ENCODE results near the gene SNTA1.

SNTA1 gene

DNA sequence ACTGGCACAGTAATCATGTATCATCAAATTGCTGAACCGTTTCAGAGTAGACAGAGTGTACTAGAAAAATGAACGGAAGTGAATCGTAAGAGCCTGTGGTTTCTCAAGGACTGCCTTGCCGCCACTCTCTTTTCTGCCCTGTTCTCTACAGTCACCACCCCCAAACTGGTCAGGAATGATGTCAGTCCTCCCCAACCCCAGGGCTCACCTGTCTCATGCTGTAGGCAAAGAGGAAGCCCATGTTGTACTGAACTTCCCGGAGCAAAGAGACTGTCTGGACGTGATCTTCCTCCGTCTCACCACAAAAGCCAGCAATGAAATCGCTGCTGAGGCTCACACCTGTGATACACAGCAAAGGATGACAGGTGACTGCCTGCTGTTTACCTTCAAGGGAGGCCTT is 73.3 kb downstream of the SNTA1 start:
- Histone ChIP-seq H3K9me3 (ENCODE audit: insufficient read depth, low read length) (no peaks in the 10 kb centered on the region), H4K20me1 (ENCODE audit: low read depth, low read length) (no peaks in the 10 kb centered on the region), H3K27me3 (ENCODE audit: low read length) (no peaks in the 10 kb centered on the region), H3F3A (ENCODE audit: insufficient read depth) (0 out of 2 replicates have a peak, but pooled peaks cover 3% of the 10 kb centered on the region), H3K36me3 (ENCODE audit: low read length) (peaks cover 20% of the 10 kb centered on the region; the same call in 1 of the 2 replicates), H3K4me3 (ENCODE audit: insufficient read depth, low read length, poor library complexity, severe bottlenecking) (no peak overlapping the region), H2AFZ (ENCODE audit: low read depth, low read length, severe bottlenecking) (no peak overlapping the region), H3K9ac (ENCODE audit: low read length) (no peak overlapping the region), H3K27ac (ENCODE audit: low read depth, low read length) (no peak overlapping the region), H3K4me2 (ENCODE audit: low read depth, low read length, poor library complexity, severe bottlenecking) (no peak overlapping the region), H3K9me2 (replicated peaks; ENCODE audit: insufficient read depth, low read length) (no peaks in the 10 kb centered on the region), H3K79me2 (ENCODE audit: insufficient read depth, low read length) (no peaks in the 10 kb centered on the region)
- TF ChIP-seq, protein P1, sequence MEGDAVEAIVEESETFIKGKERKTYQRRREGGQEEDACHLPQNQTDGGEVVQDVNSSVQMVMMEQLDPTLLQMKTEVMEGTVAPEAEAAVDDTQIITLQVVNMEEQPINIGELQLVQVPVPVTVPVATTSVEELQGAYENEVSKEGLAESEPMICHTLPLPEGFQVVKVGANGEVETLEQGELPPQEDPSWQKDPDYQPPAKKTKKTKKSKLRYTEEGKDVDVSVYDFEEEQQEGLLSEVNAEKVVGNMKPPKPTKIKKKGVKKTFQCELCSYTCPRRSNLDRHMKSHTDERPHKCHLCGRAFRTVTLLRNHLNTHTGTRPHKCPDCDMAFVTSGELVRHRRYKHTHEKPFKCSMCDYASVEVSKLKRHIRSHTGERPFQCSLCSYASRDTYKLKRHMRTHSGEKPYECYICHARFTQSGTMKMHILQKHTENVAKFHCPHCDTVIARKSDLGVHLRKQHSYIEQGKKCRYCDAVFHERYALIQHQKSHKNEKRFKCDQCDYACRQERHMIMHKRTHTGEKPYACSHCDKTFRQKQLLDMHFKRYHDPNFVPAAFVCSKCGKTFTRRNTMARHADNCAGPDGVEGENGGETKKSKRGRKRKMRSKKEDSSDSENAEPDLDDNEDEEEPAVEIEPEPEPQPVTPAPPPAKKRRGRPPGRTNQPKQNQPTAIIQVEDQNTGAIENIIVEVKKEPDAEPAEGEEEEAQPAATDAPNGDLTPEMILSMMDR (IDR thresholded peaks at IDR 0.05; ENCODE audit: insufficient read depth, low read length, poor library complexity, severe bottlenecking): no peak
- TF ChIP-seq EZH2phosphoT487 (conservative IDR thresholded peaks at IDR 0.05; ENCODE audit: low read length): no peak

- H3K4me3 ChIP-seq (ENCODE audit: insufficient read depth, low read length, poor library complexity, severe bottlenecking): no peak overlapping the region
- H3K36me3 ChIP-seq (ENCODE audit: low read length): peaks cover 22% of the 10 kb centered on the region; the same call in 1 of the 2 replicates
- H2AFZ ChIP-seq (ENCODE audit: low read depth, low read length, severe bottlenecking): no peak overlapping the region
- no peaks in the 10 kb centered on the region for H3K27me3 ChIP-seq (ENCODE audit: low read length)
- no peaks in the 10 kb centered on the region for H3K9me2 ChIP-seq (replicated peaks; ENCODE audit: insufficient read depth, low read length)
- H3K27ac ChIP-seq (ENCODE audit: low read depth, low read length): no peak overlapping the region
- H3K9me3 ChIP-seq (ENCODE audit: insufficient read depth, low read length): no peaks in the 10 kb centered on the region
- TF ChIP-seq, protein P1 (IDR thresholded peaks at IDR 0.05; ENCODE audit: insufficient read depth, low read length, poor library complexity, severe bottlenecking): no peak
- no peak for TF ChIP-seq EZH2phosphoT487 (conservative IDR thresholded peaks at IDR 0.05; ENCODE audit: low read length)
- H3K9ac ChIP-seq (ENCODE audit: low read length): no peak overlapping the region
- no peak overlapping the region for H3K4me2 ChIP-seq (ENCODE audit: low read depth, low read length, poor library complexity, severe bottlenecking)
- H3K79me2 ChIP-seq (ENCODE audit: insufficient read depth, low read length): no peaks in the 10 kb centered on the region
- no peaks in the 10 kb centered on the region for H3F3A ChIP-seq (ENCODE audit: insufficient read depth)
- no peaks in the 10 kb centered on the region for H4K20me1 ChIP-seq (ENCODE audit: low read depth, low read length)
Measured at GRCh38 chr20:33362898-33363297, 80.7 kb downstream of the SNTA1 start.

DNA sequence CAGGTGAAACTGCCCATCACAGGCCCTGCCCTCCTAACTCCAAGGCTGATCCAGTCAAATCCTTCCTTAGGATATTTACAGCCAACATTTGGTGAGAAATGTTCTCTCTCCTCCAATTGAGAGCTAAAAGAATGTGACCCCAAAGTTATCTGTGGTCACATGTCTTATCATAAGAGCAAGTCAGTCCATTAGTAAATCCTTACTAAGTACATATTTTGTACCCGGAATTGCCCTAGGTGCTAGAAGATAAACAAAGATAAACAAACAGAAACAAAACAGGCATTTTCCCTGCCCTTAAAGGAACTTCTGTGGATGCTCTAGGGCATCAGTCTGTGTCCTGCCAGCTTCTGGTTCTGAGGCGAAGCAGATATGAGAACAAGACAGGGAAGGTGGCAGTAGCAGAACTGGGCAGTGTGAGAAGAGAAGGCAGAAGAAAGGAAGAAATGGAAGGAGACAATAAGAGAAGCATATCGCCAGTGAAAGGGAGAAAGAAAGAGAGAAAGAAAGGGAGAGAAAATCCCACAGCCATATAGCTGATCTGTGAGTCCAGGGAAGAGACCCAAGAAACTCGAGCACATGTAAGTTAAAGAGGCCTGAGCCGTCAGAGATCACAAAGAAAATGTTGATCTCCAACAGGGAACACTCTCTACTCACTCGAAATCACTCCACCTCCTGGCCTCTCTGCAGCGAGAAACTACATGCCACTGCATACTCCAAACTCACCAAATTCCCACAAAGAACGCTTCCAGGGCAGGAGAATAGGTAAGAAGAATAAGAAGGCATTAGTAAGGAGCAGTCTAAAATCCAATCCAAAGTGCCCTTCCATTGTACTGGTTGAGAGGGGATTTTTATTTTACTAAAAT is 83.9 kb downstream of the SNTA1 start:
- H3K9me3 ChIP-seq (ENCODE audit: insufficient read depth, low read length): no peaks in the 10 kb centered on the region
- no peak overlapping the region for H2AFZ ChIP-seq (ENCODE audit: low read depth, low read length, severe bottlenecking)
- no peaks in the 10 kb centered on the region for H3F3A ChIP-seq (ENCODE audit: insufficient read depth)
- H3K27ac ChIP-seq (ENCODE audit: low read depth, low read length): no peak overlapping the region
- TF ChIP-seq EZH2phosphoT487 (conservative IDR thresholded peaks at IDR 0.05; ENCODE audit: low read length): no peak
- TF ChIP-seq, protein P1 (IDR thresholded peaks at IDR 0.05; ENCODE audit: insufficient read depth, low read length, poor library complexity, severe bottlenecking): no peak
- no peaks in the 10 kb centered on the region for H3K27me3 ChIP-seq (ENCODE audit: low read length)
- H3K9ac ChIP-seq (ENCODE audit: low read length): no peak overlapping the region
- peaks cover 6% of the 10 kb centered on the region; the same call in 1 of the 2 replicates for H3K36me3 ChIP-seq (ENCODE audit: low read length)
- no peak overlapping the region for H3K4me2 ChIP-seq (ENCODE audit: low read depth, low read length, poor library complexity, severe bottlenecking)
- no peaks in the 10 kb centered on the region for H3K9me2 ChIP-seq (replicated peaks; ENCODE audit: insufficient read depth, low read length)
- H4K20me1 ChIP-seq (ENCODE audit: low read depth, low read length): no peaks in the 10 kb centered on the region
- no peaks in the 10 kb centered on the region for H3K79me2 ChIP-seq (ENCODE audit: insufficient read depth, low read length)
- no peak overlapping the region for H3K4me3 ChIP-seq (ENCODE audit: insufficient read depth, low read length, poor library complexity, severe bottlenecking)
